Neural cell (in vitro differentiated cells): ENCODE data around the gene STAP2.

Source experiments
- EP300 ChIP-seq: fragments of 450-650 bp; conservative IDR thresholded peaks from 2 replicates; pipeline ENCODE4 v1.6.1; 2014; ENCODE audit warnings: antibody characterized with exemption, mild to moderate bottlenecking, moderate library complexity; ENCODE audit not compliant: poor library complexity, severe bottlenecking
- EZH2 ChIP-seq: fragments of 200-600, 300-800 bp; shearing (Covaris generic), sonication (generic); IDR thresholded peaks from 2 replicates; pipeline ENCODE4 v1.6.1; 2014; ENCODE audit warnings: antibody characterized with exemption, low read length, borderline replicate concordance, mild to moderate bottlenecking; ENCODE audit not compliant: insufficient read depth, poor library complexity, severe bottlenecking
- MXI1 ChIP-seq: fragments of 450-650 bp; conservative IDR thresholded peaks from 2 replicates; pipeline ENCODE4 v1.6.1; 2014; ENCODE audit warnings: antibody characterized with exemption, mild to moderate bottlenecking; ENCODE audit not compliant: poor library complexity, severe bottlenecking
- RAD21 ChIP-seq: fragments of 450-650 bp; conservative IDR thresholded peaks from 2 replicates; pipeline ENCODE4 v1.6.1; 2014; ENCODE audit warnings: antibody characterized with exemption, mild to moderate bottlenecking, moderate library complexity
- TAF1 ChIP-seq: IDR thresholded peaks from 2 replicates; pipeline ENCODE4 v1.6.1; 2012; ENCODE audit warnings: low read depth
- TF ChIP-seq, protein P1 (sequence below): fragments of 450-650 bp; IDR thresholded peaks from 2 replicates; pipeline ENCODE4 v1.5.1; 2014; ENCODE audit warnings: antibody characterized with exemption, mild to moderate bottlenecking, moderate library complexity; ENCODE audit not compliant: poor library complexity, severe bottlenecking
- TF ChIP-seq, protein P2 (sequence below): IDR thresholded peaks from 2 replicates; pipeline ENCODE4 v1.6.1; 2012; ENCODE audit warnings: borderline replicate concordance

DNA sequence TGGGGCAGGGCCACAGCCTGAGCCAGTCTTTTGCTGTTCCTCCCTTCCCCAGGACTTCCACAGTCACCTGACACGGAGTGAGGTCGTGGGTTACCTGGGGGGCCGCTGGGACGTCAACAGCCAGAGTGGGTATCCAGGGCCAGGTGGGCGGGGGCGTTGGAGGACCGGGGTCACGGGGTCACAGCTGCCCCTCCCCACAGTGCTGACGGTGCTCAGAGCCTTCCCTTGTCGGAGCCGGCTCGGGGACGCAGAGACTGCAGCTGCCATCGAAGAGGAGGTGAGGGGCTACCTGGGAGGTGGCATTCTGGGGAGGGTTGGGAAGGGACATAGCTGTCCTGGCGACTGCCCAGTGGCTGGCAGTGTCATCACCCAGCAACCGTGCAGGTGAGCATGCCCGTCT is 16.3 kb upstream of the STAP2 start:
- TF ChIP-seq, protein P1, sequence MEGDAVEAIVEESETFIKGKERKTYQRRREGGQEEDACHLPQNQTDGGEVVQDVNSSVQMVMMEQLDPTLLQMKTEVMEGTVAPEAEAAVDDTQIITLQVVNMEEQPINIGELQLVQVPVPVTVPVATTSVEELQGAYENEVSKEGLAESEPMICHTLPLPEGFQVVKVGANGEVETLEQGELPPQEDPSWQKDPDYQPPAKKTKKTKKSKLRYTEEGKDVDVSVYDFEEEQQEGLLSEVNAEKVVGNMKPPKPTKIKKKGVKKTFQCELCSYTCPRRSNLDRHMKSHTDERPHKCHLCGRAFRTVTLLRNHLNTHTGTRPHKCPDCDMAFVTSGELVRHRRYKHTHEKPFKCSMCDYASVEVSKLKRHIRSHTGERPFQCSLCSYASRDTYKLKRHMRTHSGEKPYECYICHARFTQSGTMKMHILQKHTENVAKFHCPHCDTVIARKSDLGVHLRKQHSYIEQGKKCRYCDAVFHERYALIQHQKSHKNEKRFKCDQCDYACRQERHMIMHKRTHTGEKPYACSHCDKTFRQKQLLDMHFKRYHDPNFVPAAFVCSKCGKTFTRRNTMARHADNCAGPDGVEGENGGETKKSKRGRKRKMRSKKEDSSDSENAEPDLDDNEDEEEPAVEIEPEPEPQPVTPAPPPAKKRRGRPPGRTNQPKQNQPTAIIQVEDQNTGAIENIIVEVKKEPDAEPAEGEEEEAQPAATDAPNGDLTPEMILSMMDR: no peak
- TF ChIP-seq EP300 (no peak), EZH2 (no peak), MXI1 (no peak), RAD21 (no peak), TAF1 (no peak)
- TF ChIP-seq, protein P2, sequence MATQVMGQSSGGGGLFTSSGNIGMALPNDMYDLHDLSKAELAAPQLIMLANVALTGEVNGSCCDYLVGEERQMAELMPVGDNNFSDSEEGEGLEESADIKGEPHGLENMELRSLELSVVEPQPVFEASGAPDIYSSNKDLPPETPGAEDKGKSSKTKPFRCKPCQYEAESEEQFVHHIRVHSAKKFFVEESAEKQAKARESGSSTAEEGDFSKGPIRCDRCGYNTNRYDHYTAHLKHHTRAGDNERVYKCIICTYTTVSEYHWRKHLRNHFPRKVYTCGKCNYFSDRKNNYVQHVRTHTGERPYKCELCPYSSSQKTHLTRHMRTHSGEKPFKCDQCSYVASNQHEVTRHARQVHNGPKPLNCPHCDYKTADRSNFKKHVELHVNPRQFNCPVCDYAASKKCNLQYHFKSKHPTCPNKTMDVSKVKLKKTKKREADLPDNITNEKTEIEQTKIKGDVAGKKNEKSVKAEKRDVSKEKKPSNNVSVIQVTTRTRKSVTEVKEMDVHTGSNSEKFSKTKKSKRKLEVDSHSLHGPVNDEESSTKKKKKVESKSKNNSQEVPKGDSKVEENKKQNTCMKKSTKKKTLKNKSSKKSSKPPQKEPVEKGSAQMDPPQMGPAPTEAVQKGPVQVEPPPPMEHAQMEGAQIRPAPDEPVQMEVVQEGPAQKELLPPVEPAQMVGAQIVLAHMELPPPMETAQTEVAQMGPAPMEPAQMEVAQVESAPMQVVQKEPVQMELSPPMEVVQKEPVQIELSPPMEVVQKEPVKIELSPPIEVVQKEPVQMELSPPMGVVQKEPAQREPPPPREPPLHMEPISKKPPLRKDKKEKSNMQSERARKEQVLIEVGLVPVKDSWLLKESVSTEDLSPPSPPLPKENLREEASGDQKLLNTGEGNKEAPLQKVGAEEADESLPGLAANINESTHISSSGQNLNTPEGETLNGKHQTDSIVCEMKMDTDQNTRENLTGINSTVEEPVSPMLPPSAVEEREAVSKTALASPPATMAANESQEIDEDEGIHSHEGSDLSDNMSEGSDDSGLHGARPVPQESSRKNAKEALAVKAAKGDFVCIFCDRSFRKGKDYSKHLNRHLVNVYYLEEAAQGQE: no peak
